ENCODE results near the gene MUL1. TPM values are rescaled to one million over a fixed set of nuclear protein-coding genes. Genes with fewer than 3 reads are reported as not detected.

MUL1 gene
- total and polyA plus RNA-seq, 12 donors = 7.6 to 60.3 (median 42.6) TPM

DNA sequence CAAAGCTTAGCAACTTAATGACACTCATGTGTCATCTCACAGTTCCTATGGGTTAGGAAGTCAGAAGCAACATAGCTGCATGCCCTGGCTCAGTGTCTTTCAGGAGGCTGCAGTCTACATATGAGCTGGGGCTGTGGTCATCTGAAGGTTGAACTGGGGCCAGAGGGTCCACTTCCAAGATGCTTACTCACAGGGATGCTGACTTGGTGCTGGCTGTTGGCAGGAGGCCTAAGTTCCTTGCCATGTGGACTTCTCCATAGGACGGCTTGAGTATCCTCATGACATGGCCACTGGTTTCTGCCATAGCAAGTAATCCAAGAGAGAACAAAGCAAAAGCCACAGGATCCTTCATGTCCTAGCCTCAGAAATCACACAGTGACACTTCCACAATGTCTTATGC, 32.3 kb upstream of the MUL1 start:
- Histone ChIP-seq H3K9me3 (no peaks in the 10 kb centered on the region), H3K27ac (no peak overlapping the region), H3K4me3 (no peak overlapping the region), H3K4me1 (peaks cover 0 to under 1% (median 0%) of the 10 kb centered on the region in 9 donors), H3K27me3 (peaks cover 0 to 30% (median 23%) of the 10 kb centered on the region in 7 donors), H3K36me3 (no peaks in the 10 kb centered on the region)
- DNase-seq (no peak), ATAC-seq (no peak)
- 77 to 79% methylated on average over 1 of the region's 1 CpG for WGBS, 2 donors
- TF ChIP-seq, protein P1, sequence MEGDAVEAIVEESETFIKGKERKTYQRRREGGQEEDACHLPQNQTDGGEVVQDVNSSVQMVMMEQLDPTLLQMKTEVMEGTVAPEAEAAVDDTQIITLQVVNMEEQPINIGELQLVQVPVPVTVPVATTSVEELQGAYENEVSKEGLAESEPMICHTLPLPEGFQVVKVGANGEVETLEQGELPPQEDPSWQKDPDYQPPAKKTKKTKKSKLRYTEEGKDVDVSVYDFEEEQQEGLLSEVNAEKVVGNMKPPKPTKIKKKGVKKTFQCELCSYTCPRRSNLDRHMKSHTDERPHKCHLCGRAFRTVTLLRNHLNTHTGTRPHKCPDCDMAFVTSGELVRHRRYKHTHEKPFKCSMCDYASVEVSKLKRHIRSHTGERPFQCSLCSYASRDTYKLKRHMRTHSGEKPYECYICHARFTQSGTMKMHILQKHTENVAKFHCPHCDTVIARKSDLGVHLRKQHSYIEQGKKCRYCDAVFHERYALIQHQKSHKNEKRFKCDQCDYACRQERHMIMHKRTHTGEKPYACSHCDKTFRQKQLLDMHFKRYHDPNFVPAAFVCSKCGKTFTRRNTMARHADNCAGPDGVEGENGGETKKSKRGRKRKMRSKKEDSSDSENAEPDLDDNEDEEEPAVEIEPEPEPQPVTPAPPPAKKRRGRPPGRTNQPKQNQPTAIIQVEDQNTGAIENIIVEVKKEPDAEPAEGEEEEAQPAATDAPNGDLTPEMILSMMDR (IDR thresholded peaks at IDR 0.05) = no peak
- intact Hi-C loops (cut with DNase I) = no loop called here

DNA sequence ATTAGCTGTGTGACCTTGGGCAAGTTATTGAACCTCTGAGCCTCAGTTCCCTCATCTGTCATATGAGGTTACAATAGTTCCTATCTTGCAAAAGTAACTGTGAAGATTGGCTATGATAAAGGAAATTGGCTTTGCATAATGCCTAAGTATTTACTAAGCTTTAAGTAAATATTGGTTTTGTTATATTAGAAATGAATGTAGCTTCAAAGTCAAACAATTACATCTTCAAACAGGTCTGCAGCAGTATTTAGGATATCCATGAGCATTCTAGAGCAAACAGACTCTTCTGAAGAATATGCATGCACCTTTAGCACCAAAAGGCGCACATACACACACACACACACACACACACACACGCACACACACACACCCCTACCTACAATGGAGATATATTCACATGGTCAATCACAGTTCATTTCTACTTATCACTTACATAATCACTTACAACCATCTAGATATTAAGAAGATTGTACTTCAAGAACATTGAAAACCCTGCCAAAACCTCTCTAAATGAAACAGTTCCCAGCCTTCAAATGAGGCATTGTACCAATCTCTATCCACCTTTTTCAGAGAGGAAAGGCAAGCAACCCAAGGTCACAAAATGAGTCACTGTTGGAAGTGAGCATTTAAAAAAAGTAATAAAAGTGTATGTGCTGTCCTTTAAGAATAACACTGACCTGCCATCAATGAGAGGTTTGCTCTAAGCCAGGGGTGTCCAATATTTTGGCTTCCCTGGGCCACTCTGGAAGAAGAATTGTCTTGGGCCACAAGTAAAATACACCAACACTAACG, 31.0 kb upstream of the MUL1 start:
- intact Hi-C loops (cut with DNase I) = no loop called here
- TF ChIP-seq, protein P1 (IDR thresholded peaks at IDR 0.05) = no peak
- 74 to 90% methylated on average over 3 of the region's 3 CpGs for WGBS, 2 donors
- Histone ChIP-seq H3K27ac (no peak overlapping the region), H3K36me3 (no peaks in the 10 kb centered on the region), H3K4me3 (no peak overlapping the region), H3K27me3 (peaks cover 0 to 24% (median 11%) of the 10 kb centered on the region in 7 donors), H3K9me3 (no peaks in the 10 kb centered on the region), H3K4me1 (peaks cover 0 to 11% (median 7%) of the 10 kb centered on the region in 9 donors)
- DNase-seq (no peak), ATAC-seq (no peak)

DNA sequence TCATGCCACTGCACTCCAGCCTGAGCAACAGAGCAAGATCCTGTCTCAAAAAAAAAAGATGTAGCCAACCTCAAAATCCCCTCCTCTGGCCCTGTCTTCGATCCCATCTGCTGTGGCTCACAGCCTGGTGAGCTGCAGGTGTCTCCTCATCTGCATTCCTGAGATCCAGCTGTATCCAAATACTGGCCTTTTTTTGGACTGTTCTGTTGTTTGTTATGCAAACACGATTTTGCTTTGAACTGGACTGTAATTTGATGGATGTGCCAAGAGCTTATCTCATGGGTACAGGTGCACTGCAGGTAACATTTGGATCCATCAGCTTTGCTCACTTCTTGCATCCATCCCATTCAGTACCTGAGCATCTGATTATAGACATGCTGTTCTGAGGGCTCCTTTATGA, 30.3 kb upstream of the MUL1 start:
- peaks cover 0 to 23% (median 7%) of the 10 kb centered on the region in 7 donors for H3K27me3 ChIP-seq
- 47 to 53% methylated on average over 2 of the region's 2 CpGs for WGBS, 2 donors
- ATAC-seq (no peak), DNase-seq (no peak)
- no peak overlapping the region for H3K27ac ChIP-seq
- H3K36me3 ChIP-seq = no peaks in the 10 kb centered on the region
- intact Hi-C loops (cut with DNase I) = no loop called here
- peaks cover 0 to 11% (median 7%) of the 10 kb centered on the region in 9 donors for H3K4me1 ChIP-seq
- no peaks in the 10 kb centered on the region for H3K9me3 ChIP-seq
- TF ChIP-seq, protein P1 (IDR thresholded peaks at IDR 0.05) = no peak
- H3K4me3 ChIP-seq = no peak overlapping the region

DNA sequence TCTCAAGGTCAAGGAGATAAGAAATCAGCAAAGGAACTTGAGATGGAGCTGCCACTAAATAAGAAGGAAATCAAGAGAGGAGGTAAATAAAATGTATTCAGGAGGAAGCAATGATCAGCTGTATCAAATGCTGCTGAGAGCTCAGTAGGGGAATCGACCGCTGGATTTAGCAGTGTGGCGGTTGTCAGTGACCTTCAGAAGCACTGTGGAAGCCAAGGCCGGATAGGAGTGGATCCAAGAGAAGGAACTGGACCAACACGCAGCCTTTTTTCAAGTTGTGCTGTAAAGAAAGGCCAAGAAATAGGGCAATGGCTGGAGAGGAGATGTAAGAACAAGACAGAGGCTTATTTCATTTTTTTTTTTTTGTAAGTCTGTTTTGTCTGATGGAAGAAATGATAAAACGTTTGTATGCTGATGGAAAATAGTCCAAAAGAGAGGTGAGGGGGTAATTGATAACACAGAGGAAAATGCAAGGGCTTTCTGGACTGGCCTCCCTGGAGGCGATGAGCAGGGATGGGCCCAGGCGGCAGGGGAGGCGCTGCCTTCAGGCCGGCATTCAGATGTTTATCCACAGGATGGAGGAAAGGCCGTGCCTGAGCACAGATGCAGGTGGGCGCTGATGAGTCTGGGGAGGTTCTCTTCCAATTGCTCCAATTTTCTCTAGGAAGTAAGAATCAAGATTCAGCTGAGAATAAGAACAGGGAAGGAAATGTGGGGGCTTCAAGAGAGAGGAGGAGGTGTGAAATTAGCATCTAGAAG, 26.9 kb upstream of the MUL1 start:
- TF ChIP-seq, protein P1 (IDR thresholded peaks at IDR 0.05) = no peak
- peaks cover 0 to 11% (median 7%) of the 10 kb centered on the region in 9 donors for H3K4me1 ChIP-seq
- peak overlapping the region in 7 of 10 donors; percentile 3 to 65 (median 36) for H3K27ac ChIP-seq
- intact Hi-C loops (cut with DNase I) = no loop called here
- H3K4me3 ChIP-seq = no peak overlapping the region
- peaks cover 0 to 15% (median 10%) of the 10 kb centered on the region in 7 donors for H3K27me3 ChIP-seq
- DNase-seq = peak in 1 of 2 donors; percentile 11
- no peaks in the 10 kb centered on the region for H3K36me3 ChIP-seq
- peak in 5 of 8 donors; percentile 51 to 79 (median 70) for ATAC-seq
- 42 to 43% methylated on average over 12 of the region's 12 CpGs for WGBS, 2 donors
- no peaks in the 10 kb centered on the region for H3K9me3 ChIP-seq

All from heart right ventricle (tissue), 16 donors.